Activated CD8-positive, alpha-beta memory T cell treated with anti-CD3 and anti-CD28 coated beads, Interleukin-2, amount 50 U/mL, for 1 hour (primary cell): ENCODE data around the gene DEAF1.

Experiments used
- DNase-seq: peaks from one replicate; pipeline ENCODE4 v3.0.0-alpha.2; 2020; ENCODE audit errors: extremely low read depth

The DEAF1 gene

DNA sequence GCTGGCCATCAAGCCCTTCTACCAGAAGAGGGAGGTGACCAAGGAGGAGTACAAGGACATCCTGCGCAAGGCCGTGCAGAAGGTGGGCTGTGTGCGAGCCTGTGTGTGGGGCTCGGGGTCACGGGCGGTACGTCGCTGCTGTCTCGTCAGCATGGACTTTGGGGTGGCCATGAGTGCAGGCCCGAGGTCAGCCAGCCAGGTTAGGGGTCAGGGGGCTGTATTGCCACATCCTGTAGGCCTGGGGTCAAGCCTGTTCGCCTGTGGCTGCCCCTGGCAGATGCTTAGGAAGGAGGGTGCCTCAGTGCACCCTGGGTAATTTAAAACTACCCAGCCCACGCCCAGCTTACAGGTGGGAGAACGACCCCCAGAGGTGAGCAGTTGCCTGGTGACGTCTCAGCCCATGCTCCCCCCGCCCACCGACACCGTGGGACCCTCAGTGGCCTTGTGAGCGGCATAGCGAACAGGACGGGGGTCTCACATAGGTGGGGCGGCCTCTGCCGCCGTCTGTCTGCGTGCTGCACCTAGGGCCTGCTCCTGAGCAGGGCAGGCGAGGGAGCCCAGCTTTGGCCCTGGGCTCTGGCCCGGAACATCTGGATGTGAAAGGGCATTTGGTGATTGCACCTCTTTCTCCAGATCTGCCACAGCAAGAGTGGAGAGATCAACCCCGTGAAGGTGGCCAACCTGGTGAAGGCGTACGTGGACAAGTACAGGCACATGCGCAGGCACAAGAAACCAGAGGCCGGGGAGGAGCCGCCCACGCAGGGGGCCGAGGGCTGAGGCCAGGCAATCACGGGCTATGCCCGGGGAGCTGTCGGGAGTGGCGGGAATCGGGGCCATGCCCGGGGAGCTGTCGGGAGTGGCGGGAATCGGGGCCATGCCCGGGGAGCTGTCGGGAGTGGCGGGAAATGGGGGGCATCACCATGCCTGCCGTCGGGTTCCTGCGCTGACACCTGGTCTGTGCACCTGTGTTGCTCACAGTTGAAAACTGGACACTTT lies 83.7 kb downstream of the DEAF1 start:
- no peak for DNase-seq

DNA sequence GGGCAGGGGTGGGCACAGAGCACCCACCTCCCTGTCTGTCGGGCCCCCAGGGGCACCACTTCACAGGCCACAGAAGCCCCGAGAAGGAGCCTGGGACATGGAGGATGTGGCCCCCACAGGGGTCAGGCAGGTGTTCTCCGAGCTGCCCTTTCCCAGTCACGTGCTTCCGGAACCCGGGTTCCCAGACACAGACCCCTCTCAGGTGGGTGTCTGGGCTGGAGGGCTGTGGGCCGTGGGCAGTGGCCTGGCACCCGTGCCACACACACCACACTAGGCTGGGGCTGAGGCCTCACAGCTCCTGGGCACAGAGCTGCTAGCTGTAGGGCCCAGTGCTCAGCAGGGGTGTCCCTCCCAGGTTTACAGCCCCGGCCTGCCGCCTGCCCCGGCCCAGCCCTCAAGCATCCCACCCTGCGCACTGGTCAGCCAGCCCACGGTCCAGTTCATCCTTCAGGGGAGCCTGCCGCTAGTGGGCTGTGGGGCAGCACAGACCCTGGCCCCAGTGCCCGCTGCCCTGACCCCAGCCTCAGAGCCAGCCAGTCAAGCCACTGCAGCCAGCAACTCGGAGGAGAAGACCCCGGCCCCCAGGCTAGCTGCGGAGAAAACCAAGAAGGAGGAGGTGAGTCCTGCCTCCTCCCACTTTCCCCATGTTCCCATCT lies 84.7 kb downstream of the DEAF1 start:
- DNase-seq, result no peak

DNA sequence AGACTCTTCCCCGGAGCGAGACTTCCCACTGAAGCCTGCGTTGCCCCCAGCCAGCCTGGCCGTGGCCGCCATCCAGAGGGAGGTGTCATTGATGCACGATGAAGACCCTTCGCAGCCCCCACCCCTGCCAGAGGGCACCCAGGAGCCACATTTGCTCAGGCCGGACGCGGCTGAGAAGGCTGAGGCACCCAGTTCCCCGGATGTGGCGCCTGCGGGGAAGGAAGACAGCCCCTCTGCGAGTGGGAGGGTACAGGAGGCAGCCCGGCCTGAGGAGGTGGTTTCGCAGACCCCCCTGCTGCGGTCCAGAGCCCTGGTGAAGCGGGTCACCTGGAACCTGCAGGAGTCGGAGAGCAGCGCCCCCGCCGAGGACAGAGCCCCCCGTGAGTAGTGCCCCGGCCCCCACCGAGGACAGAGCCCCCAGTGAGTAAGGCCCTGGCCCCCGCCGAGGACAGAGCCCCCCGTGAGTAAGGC lies 85.6 kb downstream of the DEAF1 start:
- DNase-seq, result no peak

DNA sequence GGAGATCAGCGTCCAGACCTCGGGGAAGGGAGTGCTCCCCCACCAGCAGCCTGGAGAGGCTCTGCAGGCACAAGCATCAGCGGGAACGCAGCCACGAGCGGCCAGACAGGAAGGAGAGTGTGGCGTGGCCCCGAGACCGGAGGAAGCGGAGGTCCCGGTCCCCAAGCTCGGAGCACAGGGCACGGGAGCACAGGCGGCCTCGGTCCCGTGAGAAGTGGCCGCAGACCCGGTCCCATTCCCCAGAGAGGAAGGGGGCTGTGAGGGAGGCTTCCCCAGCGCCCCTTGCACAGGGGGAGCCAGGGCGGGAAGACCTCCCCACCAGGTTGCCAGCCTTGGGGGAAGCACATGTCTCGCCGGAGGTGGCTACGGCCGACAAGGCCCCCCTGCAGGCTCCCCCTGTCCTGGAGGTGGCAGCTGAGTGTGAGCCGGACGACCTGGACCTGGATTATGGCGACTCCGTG lies 86.2 kb downstream of the DEAF1 start:
- DNase-seq, result no peak

DNA sequence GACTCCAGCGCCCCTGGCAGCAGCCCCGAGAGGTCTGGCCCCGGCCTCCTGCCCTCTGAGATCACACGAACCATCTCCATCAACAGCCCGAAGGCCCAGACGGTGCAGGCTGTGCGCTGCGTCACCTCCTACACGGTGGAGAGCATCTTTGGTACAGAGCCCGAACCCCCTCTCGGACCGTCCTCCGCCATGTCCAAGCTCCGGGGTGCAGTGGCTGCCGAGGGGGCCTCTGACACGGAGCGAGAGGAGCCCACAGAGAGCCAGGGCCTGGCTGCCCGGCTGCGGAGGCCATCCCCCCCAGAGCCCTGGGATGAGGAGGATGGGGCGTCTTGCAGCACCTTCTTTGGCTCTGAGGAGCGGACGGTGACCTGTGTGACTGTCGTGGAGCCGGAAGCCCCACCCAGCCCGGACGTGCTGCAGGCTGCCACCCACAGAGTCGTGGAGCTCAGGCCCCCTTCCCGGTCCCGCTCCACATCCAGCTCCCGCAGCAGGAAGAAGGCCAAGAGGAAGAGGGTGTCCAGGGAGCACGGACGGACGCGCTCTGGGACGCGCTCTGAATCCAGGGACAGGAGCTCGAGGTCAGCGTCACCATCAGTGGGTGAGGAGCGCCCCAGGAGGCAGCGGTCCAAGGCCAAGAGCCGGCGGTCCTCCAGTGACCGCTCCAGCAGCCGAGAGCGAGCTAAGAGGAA lies 86.9 kb downstream of the DEAF1 start:
- no peak for DNase-seq

DNA sequence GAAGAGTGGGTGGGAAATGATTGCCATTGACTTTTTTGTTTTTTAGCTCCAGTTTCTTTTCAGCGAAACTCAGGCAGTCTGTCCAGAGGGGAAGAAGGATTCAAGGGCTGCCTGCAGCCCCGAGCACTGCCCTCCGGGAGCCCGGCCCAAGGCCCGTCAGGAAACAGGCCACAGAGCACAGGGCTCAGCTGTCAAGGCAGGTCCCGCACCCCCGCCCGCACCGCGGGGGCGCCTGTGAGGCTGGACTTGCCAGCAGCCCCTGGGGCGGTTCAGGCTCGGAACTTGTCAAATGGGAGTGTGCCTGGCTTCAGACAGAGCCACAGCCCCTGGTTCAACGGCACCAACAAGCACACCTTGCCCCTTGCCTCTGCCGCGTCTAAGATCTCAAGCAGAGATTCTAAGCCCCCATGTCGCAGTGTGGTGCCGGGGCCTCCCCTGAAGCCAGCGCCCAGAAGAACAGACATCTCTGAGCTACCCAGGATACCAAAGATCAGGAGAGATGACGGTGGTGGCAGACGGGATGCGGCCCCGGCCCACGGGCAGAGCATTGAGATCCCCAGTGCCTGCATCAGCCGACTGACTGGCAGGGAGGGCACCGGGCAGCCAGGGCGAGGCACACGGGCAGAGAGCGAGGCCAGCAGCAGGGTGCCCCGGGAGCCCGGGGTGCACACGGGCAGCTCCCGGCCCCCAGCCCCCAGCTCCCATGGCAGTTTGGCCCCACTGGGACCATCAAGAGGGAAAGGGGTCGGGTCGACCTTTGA lies 87.8 kb downstream of the DEAF1 start:
- DNase-seq, result no peak

DNA sequence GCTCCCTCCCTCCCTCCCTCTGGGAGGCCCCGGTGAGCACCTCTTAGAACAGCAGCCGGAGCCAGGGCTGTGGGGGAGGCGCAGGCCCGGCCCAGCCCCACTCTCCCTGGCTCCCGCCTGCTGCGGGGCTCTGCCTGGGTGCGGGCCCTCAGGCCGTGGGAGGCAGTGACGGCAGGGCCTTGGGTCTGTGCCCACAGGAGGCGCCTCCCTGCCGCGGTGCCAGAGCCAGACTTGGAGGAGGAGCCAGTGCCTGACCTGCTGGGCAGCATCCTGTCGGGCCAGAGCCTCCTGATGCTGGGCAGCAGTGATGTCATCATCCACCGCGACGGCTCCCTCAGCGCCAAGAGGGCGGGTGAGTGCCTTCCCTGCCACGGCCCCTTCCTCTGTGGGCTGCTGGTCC lies 88.8 kb downstream of the DEAF1 start:
- no peak for DNase-seq

DNA sequence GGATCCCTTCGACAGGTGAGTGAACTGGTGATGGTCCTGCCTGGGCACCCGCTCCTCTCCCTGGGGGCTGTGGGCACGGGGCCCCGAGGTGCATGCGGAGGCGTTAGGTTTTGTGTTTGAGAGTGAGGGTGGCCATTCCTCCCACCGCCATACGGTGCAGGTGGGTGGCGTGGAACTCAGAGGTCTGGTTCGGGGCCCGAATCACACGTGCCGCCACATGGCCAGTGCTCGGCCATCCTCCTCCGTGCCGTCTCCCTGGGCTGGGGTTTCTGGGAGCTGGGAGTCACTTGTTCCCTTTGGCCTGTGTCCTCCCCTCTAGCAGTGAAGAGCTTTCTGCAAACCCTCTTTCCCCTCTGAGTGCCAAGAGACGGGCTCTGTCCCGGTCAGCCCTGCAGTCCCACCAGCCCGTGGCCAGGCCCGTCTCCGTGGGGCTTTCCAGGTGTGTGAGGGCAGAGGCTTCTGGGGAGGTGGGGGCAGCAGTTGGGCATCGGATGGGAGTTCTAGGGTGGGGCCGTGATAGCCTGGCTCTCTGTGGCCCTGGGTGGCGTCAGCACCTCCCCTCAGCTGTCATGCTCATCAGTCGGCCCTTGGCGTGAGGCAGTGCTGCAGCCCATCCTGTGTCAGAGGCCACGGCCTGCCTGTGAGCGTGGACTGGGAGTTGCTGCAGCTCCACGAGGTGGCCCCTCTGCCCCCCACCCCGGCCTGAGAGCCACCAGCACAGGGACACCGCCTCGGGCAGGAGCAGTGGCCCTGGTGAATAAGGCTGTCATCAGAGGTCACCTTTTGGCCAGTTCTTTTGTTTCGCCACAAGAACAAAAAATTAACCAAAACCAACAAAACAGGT lies 89.5 kb downstream of the DEAF1 start:
- no peak for DNase-seq

DNA sequence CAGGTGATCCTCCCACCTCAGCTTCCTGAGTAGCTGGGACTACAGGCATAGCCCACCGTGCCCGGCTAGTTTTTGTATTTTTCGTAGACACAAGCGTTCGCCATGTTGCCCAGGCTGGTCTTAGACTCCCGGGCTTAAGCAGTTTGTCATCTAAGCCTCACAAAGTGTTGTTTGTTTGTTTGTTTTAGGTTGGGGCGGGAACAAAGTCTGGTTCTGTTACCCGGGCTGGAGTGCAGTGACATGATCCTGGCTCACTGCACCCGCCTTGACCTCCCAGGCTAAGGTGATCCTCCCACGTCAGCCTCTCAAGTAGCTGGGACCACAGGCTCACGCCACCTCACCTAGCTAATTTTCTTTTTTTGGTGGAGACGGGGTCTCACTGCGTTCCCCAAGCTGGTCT lies 91.9 kb downstream of the DEAF1 start:
- no peak for DNase-seq

DNA sequence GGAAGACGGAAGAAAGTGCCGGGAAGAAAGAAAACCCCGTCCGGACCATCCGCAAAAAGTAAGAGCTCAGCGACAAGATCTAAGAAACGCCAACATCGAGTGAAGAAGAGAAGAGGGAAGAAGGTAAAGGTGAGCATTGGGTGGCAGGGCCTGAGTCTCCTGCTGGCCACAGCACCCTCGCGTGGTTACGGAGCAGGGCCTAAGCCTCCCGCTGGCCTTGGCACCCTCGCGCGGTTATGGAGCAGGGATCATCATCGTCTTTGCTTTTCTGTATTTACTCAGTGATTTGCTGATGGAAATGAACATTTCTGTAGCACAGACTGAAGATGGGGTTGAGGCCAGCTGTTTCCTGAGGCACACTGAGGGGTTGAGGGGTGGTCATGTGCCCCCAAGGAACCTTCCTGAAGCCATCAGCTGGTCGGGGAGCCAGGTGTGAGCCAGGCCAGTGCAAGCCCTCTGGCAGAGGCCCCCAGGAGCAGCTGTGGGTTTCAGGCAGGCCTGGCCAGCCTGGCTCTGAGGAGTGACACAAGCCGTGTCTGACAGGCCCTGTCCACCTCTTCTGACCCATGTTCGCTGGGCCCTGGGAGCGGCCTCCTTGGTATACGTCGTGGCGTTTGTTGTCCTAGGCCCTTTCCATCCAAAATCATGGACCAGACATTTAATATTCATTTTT lies 93.3 kb downstream of the DEAF1 start:
- DNase-seq, result no peak

DNA sequence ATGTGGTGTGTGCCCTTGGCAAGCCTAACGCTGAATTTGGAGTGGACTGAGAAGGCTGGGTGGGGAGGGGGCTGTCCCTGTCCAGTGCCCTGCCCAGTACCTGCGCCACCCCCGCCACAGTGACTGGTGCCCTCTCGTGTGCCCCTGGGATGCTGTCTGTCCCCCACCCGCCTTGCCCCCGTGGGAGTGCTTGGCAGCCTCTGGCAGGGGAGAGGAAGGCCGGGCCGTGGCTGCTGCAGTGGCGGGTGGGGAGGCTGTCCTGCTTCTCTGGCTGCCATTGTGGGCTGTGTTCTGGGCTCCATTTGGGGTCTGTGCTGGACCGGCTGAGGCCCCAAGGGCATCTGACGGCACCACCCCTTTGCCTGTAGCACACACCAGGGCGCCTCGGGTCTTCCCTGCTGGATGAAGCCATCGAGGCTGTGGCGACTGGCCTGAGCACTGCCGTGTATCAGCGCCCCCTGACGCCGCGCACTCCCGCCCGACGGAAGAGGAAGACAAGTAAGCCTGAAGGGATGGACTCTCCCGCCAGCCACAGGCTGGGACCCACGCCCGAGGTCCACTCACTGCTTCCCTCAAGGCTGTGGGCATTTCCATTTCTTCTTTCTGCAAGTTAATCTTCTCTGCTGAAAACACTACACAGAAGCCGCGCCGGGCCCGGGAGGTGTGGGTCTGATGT lies 96.9 kb downstream of the DEAF1 start:
- DNase-seq, result no peak

DNA sequence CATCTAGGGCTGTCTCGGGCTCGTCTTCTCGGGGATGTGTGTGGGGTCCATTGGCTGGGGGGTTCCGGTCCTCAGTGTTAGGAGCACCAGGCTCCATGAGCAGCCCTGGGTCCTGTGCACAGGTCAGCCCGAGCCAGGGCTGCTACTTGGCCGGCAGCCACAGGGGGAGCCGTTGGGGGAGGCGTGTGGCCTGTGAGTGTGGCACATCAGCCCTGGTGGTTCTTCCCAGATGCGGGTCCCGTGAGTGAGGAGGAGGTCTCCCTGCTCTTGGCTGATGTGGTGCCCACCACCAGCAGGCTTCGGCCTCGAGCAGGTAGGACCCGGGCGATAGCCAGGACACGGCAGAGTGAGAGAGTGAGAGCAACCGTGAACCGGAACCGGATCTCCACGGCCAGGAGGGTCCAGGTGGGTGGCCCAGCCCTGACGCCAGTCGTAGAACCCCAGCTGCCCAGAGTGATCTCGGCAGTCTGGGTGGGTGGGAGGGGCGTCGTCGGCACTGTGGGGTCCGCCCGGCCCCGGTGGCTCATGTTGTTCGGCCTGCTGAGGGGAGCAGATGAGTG lies 97.8 kb downstream of the DEAF1 start:
- no peak for DNase-seq

DNA sequence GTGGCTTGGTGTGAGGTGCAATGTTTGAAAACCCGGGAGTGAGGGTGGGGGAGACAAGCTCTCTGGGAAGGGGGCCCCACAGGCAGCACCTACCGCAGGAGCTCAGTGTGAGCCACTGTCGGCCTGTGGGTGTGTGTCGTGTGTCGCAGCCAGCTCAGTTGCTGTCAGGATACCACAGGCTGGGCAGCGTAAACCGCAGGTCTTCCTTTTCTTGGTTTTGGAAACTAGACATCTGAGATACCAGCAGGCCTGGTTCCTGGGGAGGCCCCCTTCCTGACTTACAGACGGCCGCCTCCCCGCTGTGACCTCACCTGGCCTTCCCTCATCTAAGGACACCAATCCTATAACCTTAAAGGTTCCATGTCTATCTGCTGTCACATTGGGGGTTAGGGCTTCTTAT lies 98.6 kb downstream of the DEAF1 start:
- DNase-seq, result no peak

DNA sequence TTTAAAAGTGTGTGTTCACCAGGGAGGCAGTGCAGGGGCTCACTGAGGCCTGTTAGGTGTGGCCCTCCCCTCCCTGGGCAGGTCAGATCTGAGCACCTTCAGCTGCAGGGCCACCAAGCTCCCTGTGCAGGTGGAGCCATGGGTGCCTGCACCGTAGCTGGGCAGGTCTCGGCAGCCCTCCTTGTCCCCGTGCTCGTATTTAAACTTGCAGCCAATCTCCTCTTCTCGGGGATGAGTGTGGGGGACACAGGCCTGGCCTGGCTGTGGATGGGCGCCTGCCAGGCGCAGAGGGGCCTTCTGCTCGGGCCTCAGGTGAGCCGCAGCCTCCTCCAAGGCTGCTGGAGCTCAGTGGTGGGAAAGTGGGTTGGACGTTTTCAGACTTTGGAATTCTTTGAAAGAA lies 99.6 kb downstream of the DEAF1 start:
- no peak for DNase-seq
